OCI-LY1 (cell line): ENCODE data around the gene REEP6.

Experiments used
- CTCF ChIP-seq: fragments of 200-600 bp; sonication (generic), shearing (Covaris generic); IDR thresholded peaks from 2 replicates; pipeline ENCODE4 v1.5.1; 2017; ENCODE audit warnings: mild to moderate bottlenecking, antibody characterized with exemption, low read length, moderate library complexity, mixed read lengths
- EZH2 ChIP-seq: fragments of 200-600 bp; sonication (generic), shearing (Covaris generic); IDR thresholded peaks from 2 replicates; pipeline ENCODE4 v1.8.0; 2017; ENCODE audit warnings: borderline replicate concordance, mixed run types, mild to moderate bottlenecking, antibody characterized with exemption, low read length, moderate library complexity, mixed read lengths

GRCh38 chr19:1451916-1452801 lies 38.8 kb upstream of the REEP6 start:
- TF ChIP-seq EZH2 (no peak), CTCF (no peak)
